ENCODE measurements around the gene PLCB4.
"Not testable (repeated sequence)": the region's sequence is repeated elsewhere in the genome, so short reads cannot be mapped to it uniquely, and the experiment has no call there.

Gene PLCB4

GRCh38 chr20:9375221-9375681, 306.4 kb downstream of the PLCB4 start:
- H3K4me3 ChIP-seq (replicated peaks; ENCODE audit: low read depth, low read length), result no peak overlapping the region
- no peak for TF ChIP-seq CTCF (IDR thresholded peaks at IDR 0.05; ENCODE audit: low read depth, low read length, missing control alignments)
- no peak for DNase-seq (ENCODE audit: extremely low read depth, low read depth)

GRCh38 chr20:9377007-9377406, 308.1 kb downstream of the PLCB4 start:
- DNase-seq (ENCODE audit: extremely low read depth, low read depth), result no peak
- H3K4me3 ChIP-seq (replicated peaks; ENCODE audit: low read depth, low read length), result no peak overlapping the region
- TF ChIP-seq CTCF (IDR thresholded peaks at IDR 0.05; ENCODE audit: low read depth, low read length, missing control alignments), result no peak

DNA sequence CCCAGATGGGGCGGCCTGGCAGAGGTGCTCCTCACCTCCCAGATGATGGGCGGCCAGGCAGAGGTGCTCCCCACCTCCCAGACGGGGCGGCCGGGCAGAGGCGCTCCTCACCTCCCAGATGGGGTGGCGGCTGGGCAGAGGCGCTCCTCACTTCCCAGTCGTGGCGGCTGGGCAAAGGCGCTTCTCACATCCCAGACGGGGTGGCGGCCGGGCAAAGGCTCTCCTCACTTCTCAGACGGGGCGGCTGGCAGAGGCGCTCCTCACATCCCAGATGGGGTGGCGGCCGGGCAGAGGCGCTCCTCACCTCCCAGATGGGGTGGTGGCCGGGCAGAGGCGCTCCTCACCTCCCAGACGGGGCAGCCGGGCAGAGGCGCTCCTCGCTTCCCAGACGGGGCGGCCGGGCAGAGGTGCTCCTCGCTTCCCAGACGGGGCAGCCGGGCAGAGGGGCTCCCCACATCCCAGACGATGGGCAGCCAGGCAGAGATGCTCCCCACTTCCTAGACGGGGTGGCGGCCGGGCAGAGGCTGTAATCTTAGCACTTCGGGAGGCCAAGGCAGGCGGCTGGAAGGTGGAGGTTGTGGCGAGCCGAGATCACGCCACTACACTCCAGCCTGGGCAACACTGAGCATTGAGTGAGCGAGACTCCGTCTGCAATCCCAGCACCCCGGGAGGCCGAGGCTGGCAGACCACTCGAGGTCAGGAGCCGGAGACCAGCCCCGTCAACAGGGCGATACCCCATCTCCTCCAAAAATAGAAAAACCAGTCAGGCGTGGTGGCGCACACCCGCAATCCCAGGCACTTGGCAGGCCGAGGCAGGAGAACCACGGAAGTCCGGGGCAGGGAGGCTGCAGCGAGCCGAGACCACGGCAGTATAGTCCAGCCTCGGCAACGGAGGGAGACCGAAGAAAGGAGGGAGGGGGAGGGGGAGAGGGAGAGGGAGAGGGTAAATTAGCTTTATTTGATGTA, 316.7 kb downstream of the PLCB4 start:
- not testable (repeated sequence) for H3K4me3 ChIP-seq (replicated peaks; ENCODE audit: low read depth, low read length); DNase-seq (ENCODE audit: extremely low read depth, low read depth)

- no peak for TF ChIP-seq CTCF (IDR thresholded peaks at IDR 0.05; ENCODE audit: low read depth, low read length, missing control alignments)
- H3K4me3 ChIP-seq (replicated peaks; ENCODE audit: low read depth, low read length), result no peak overlapping the region
- DNase-seq (ENCODE audit: extremely low read depth, low read depth), result no peak
Measured at GRCh38 chr20:9388160-9388812, 319.4 kb downstream of the PLCB4 start.

GRCh38 chr20:9388813-9389161, 319.9 kb downstream of the PLCB4 start:
- no peak overlapping the region for H3K4me3 ChIP-seq (replicated peaks; ENCODE audit: low read depth, low read length)
- no peak for DNase-seq (ENCODE audit: extremely low read depth, low read depth)
- TF ChIP-seq CTCF (IDR thresholded peaks at IDR 0.05; ENCODE audit: low read depth, low read length, missing control alignments), result no peak

- TF ChIP-seq CTCF (IDR thresholded peaks at IDR 0.05; ENCODE audit: low read depth, low read length, missing control alignments), result no peak
- DNase-seq (ENCODE audit: extremely low read depth, low read depth), result no peak
Measured at GRCh38 chr20:9389346-9389745, 320.5 kb downstream of the PLCB4 start.

GRCh38 chr20:9390441-9390840, 321.6 kb downstream of the PLCB4 start:
- no peak overlapping the region for H3K4me3 ChIP-seq (replicated peaks; ENCODE audit: low read depth, low read length)
- no peak for TF ChIP-seq CTCF (IDR thresholded peaks at IDR 0.05; ENCODE audit: low read depth, low read length, missing control alignments)
- DNase-seq (ENCODE audit: extremely low read depth, low read depth), result no peak

More at GRCh38 chr20:9389346-9389745, 320.5 kb downstream of the PLCB4 start:
- no peak overlapping the region for H3K4me3 ChIP-seq (replicated peaks; ENCODE audit: low read depth, low read length)

All from HFF-Myc (cell line).